Measurements from ENCODE around the gene ACAT2. TPM values are rescaled to one million over a fixed set of nuclear protein-coding genes. Genes with fewer than 3 reads are reported as not detected.
A peak's percentile ranks its signal among the peaks of the same experiment; 100 is the strongest.
"Not testable (repeated sequence)": the region's sequence is repeated elsewhere in the genome, so short reads cannot be mapped to it uniquely, and the experiment has no call there.

The ACAT2 gene
- total RNA-seq, 1 experiment from 2014 or later: 79.7 TPM

DNA sequence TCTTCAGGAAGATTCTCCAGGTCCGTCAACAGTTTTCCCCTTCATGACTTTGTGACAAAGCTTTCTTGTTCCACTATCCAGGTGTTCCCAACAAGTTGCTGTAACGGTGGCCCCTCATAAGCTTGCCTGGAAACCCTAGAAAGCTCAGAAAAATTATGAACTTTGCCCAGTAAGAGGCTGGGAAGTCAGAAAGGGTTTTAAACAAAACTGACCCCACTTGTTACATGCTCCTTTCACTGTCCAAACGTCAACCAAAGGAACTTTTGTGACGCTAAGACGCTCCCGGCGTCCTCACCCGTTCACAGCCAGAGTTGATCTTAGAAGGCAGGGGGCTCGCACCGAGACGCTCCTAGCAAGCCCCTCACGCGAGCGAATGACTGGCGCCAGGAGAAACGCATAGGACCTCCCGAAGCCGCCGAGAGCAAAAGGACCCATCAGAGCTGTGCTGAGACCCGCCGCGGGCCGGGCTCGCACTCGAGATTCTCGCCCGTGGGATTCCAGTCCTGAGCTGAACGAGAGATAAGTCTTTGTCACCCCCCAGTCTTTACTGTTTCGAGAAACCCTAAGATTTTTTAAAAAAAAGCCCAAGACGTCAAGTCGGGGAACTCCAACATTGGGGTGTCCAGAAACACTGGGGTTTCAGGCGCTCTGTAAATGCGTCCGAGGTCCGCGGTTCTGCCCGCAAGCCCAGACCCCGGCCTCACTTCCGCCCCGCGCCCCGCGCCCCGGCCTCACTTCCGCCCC is 544 bp upstream of the ACAT2 start:
- no peak for DNase-seq (ENCODE audit: low spot score)
- in situ Hi-C loops (cut with HindIII; ENCODE audit: low sequenced_read_pairs): no loop called here

DNA sequence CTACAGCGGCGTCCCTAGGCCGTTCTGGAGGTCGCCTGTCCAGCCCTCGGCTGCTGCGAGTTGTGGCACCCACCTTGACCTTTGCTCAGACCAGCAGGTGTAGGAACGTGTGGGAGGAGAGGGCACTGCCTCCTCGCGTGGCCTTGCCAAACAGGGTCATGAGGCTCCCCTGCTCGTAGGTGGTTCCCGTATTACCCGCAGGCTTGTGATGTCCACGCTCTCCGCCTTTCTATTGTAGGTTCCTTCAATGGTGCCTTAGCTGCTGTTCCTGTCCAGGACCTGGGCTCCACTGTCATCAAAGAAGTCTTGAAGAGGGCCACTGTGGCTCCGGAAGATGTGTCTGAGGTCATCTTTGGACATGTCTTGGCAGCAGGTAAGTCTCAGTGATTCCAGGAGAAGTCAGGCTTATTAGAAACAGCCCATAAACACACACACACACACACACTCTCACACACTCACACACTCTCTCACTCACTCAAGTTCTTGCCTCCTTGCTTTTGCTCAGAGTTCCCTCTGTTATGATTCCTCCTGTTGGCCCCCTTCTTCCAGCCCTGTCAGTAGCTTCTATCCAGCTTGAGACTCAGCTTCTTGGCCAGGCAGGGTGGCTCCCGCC is 942 bp downstream of the ACAT2 start:
- DNase-seq (ENCODE audit: low spot score): no peak
- in situ Hi-C loops (cut with HindIII; ENCODE audit: low sequenced_read_pairs): no loop called here

DNA sequence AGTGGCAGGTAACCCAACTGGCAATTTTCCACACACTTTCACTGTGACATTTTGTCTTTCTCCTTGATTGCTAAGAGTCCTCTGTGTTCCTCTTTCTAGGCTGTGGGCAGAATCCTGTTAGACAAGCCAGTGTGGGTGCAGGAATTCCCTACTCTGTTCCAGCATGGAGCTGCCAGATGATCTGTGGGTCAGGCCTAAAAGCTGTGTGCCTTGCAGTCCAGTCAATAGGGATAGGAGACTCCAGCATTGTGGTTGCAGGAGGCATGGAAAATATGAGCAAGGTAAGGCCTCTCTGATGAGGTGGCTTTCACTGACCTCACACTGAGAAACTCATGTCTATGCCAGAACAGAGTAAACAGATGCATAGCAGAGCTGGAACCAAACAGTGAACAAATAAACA is 5.1 kb downstream of the ACAT2 start:
- no peak for DNase-seq (ENCODE audit: low spot score)
- in situ Hi-C loops (cut with HindIII; ENCODE audit: low sequenced_read_pairs): no loop called here

DNA sequence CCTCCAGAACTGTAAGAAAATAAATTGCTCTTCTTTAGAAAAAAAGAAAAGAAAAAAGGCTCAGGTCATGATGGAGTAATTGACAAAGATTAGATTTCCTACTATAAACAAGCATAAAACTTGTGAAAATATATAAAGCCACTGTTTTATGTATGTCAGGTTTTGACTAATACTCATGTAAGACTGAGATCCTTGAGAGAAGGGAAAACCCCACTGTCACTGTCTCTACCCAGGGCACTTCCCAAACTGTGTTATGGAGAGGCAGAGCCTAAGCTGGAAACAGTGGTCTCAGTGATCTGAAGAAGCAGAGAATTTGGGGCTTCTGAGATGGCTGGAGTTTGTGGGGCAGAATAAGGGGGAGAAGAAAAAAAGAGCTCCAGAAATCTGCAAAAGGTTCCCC is 7.6 kb downstream of the ACAT2 start:
- DNase-seq (ENCODE audit: low spot score): no peak
- in situ Hi-C loops (cut with HindIII; ENCODE audit: low sequenced_read_pairs): no loop called here

DNA sequence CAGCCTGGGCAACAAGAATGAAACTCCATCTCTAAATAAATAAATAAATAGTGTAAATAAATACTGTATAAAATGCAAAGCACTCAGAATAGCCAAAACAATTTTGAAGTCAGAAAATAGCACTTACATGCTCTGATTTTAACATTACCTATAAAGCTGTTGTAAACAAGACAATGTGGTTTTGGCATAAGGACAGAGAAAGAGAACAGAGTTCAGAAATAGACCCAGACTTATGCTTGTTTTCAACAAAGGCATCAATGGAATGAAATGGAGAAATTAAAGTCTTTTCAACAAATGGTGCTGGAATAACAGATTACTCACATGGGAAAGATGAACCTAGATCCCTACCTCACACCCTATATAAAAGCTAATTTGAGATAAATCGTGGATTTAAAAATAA is 10.4 kb downstream of the ACAT2 start:
- in situ Hi-C loops (cut with HindIII; ENCODE audit: low sequenced_read_pairs): no loop called here
- DNase-seq (ENCODE audit: low spot score): no peak

DNA sequence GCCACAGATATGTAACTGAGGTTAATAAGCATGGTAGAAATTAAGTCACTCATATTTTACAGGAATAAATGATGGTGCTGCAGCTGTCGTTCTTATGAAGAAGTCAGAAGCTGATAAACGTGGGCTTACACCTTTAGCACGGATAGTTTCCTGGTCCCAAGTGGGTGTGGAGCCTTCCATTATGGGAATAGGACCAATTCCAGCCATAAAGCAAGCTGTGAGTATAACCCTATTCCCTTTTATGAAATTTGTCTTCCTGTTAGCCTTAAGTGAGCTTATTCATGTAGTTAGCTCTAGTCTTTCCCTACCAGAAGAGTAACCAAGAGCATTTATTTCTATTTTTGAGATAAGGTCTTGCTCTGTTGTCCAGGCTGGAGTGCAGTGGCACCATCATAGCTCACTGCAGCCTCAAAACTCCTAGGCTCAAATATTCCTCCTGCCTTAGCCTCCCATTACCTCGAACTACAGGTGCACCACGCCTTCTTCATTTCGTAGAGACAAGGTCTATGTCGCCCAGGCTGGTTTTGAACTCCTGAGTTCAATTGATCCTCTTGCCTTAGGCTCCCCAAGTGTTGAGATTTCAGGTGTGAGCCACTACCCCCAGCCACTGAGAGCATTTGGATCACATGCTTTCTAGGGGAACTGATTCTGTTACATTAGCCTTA is 15.5 kb downstream of the ACAT2 start:
- in situ Hi-C loops (cut with HindIII; ENCODE audit: low sequenced_read_pairs): no loop called here
- no peak for DNase-seq (ENCODE audit: low spot score)

DNA sequence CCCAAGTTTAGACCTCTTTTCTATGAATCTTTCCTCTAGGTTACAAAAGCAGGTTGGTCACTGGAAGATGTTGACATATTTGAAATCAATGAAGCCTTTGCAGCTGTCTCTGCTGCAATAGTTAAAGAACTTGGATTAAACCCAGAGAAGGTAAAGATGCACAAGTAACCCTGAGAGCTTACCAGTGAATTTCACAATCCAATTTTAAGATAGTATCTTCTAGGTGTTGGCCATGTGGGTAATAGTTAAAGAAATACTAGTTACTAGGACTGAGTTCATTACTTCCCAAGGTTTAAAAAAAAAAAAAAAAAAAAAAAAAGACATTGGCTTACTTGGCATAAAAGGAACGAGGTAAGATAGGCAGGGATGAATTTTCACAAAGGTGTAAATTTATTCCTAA is 16.3 kb downstream of the ACAT2 start:
- DNase-seq (ENCODE audit: low spot score): no peak
- in situ Hi-C loops (cut with HindIII; ENCODE audit: low sequenced_read_pairs): no loop called here

DNA sequence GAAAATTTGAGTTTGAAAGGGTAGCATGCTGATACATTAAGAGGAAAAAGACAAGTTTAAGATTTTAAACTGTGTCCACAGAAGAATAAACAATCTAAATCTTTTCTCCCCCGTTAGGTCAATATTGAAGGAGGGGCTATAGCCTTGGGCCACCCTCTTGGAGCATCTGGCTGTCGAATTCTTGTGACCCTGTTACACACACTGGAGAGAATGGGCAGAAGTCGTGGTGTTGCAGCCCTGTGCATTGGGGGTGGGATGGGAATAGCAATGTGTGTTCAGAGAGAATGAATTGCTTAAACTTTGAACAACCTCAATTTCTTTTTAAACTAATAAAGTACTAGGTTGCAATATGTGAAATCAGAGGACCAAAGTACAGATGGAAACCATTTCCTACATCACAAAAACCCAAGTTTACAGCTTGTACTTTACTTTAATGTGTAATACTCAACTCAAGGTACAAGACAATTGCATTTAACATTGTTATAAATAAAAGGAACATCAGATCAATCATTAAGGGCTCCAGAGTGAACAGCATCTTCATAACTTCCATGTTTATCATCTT is 16.8 kb downstream of the ACAT2 start:
- DNase-seq (ENCODE audit: low spot score): no peak
- in situ Hi-C loops (cut with HindIII; ENCODE audit: low sequenced_read_pairs): no loop called here

DNA sequence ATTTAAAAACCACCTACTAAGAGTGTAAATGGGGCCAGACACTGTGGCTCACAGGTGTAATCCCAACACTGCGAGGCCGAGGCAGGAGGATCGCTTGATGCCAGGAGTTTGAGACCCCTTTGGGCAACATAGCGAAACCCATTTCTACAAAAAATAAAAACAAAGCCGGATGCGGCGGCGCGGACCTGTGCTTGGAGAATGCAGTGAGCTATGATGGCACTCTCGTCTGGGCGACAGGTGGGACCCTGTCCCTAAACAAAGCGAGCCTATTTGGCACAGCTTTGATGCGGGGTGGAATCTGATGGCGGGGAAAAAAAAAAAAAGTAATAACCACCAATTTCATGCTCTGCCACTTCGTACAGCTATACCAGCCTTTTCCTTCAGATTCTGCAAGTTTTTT is 26.4 kb downstream of the ACAT2 start:
- DNase-seq (ENCODE audit: low spot score): no peak
- in situ Hi-C loops (cut with HindIII; ENCODE audit: low sequenced_read_pairs): no loop called here

DNA sequence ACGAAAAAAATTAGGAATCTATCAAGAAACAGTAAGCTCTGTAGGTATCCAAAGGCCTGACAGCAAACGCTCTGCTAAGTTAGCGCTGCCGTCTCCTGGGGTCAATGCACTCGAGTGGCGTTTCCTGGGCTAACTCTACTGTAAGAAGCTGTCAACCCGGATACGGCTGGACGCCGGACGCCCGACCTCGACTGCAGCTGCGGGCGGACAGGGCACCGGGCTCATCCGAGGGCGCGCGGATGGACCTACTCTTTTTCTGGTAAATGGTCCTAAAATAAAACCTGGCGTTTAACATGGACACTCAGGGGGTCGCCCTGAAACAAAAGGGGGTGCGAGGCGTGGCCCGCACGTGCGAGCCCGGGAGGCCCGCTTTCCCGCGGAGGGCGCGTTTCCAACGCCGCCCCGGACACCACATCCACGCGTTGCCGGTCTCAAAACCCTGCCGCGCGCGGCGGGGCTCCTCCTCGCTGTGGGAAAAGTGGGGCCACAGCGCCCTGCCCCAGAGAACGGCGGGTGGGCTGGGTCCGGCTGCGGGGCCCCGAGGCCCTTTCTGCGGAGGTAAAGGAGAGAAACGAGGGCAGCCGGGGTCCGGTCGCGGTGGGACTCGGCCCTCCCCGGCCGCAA is 27.0 kb downstream of the ACAT2 start:
- DNase-seq (ENCODE audit: low spot score): no peak
- in situ Hi-C loops (cut with HindIII; ENCODE audit: low sequenced_read_pairs): no loop called here

DNA sequence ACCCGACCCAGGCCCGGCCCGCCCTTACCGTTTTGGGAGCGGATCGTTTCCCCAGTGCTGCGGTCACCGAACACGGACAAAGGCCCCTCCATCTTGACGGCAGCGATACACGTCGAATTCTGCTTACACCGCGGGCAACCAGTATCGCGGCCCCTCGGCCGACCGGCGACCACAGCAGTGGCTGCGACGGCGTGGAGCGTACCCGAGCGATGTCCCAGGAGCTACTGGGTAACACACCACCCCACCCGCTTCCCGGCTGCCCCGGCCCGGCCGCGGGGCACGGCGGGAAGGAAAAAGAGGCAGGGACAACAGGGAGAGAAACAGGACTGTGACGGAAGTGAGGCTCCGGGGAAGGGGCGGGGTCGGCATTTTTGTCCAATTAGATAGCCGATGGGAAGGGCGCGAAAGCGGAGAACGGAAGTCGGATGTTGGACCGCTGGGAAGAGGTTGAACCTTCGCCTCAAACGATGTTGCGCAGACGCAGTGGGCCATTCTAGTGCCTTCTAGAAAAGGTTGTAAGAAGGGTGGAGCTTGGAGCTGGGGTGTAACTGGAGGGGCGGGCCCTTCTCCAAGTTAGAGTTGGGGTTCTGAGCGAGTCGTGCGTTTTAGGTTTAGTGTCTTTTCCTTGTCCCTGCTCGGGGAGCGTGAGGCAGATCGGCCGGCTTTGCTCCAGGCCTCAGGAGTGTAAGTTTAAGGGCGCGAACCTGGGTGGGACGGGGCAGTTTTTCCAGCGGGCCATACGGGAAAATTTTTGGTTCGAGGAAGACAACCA is 27.7 kb downstream of the ACAT2 start, which contains the start of gene TCP1:
Gene TCP1 (minus strand): TSS at position 226 of the 772 bp plus-strand sequence. CDS start 134 bp downstream, at position 92.
- in situ Hi-C loops (cut with HindIII; ENCODE audit: low sequenced_read_pairs): no loop called here
- DNase-seq (ENCODE audit: low spot score): peak; percentile 99

DNA sequence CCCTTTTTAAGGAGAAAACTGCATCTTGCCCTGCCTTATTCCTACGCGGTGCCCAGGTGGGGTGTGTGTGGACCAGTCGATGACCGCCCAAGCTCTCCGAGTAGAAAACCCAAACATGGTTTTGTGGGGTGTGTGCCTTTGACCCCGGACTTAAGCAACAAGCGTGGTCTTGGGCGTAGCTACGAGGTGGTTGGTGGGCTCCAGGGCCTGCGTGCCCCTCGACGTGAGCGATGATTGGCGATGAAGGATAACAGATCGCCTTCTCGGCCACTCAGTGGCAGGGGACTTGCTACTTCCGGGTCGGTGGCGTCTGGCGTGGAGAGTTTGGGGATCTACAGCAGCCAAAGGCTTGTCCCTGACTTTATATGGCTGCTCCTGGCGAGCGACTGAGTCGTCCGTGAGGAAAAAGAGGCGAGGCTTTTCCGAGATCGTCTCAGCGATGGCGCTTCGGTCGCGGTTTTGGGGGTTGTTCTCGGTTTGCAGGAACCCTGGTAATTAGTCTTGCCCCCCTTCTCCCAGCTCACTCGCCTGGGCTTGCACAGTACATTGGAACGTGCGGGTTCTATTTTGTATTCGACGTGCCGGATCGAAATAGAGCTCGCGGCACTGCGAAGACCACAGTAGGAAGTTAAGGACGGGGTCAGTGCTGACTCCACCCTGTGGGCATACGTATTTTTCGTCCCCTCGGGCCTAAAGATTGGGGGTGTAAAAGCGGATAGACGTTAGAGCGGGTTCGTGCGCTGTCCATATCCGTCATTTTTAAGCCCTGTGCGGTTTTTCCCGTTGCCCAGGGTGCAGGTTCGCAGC is 28.5 kb downstream of the ACAT2 start, which contains the start of gene MRPL18:
Gene MRPL18 (plus strand): TSS at position 319 of the 807 bp plus-strand sequence. CDS start 121 bp downstream, at position 440.
- in situ Hi-C loops (cut with HindIII; ENCODE audit: low sequenced_read_pairs): no loop called here
- peak; percentile 99 for DNase-seq (ENCODE audit: low spot score)

DNA sequence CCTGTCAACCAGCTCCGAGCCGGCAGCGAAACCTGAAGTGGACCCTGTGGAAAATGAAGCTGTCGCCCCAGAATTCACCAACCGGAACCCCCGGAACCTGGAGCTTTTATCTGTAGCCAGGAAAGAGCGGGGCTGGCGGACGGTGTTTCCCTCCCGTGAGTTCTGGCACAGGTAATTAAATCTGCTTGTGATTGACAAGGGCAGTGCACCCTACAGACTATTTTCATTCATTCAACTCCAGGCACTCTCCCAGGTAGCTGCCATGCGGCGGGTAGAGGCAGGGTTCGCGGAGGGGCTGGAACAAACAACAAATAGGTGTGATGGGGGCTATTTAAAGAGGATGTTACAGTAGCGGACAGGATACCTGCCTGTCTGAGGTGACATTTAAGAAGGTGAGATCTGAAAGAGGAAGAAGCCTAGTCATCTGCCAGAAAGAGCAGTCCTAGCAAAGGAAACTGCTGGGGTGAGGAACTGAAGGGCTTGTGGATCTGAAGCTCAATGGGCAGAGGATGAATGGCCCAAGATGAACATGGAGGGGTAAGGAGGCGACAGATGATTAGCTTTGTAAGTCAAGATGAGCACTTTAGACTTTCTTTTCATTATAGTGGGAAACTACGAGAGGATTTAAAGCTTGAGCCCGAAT is 29.2 kb downstream of the ACAT2 start:
- peak; percentile 7 for DNase-seq (ENCODE audit: low spot score)
- in situ Hi-C loops (cut with HindIII; ENCODE audit: low sequenced_read_pairs): no loop called here

DNA sequence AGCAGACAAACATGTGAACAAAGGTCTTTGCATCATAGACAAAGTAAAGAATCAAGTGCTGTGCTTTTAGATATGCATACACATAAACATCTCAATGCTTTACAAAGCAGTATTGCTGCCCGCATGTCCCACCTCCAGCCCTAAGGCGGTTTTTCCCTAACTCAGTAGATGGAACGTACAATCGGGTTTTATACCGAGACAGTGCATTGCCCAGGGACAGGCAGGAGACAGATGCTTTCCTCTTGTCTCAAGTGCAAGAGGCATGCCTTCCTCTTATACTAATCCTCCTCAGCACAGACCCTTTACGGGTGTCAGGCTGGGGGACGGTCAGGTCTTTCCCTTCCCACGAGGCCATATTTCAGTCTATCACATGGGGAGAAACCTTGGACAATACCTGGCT is 33.1 kb downstream of the ACAT2 start:
- DNase-seq (ENCODE audit: low spot score); in situ Hi-C loops (cut with HindIII; ENCODE audit: low sequenced_read_pairs): not testable (repeated sequence)

DNA sequence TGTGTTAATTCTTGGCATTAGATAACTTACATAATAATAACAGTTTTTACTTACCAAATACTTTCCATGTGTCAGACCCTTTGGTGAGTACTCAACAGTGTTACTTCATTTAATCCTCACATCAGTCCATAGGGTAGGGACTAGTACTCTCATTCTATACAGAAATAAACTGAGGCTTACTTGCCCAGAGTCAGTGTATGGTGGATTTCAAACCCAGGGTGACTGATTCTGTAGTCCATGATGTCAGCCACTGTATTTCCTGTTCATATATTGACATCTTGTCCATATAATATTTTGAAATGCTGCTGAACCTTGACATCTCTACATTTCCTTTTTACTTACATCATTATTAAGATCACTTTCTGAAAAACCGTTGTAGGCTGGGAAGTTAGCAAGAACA is 35.7 kb downstream of the ACAT2 start:
- DNase-seq (ENCODE audit: low spot score): no peak
- in situ Hi-C loops (cut with HindIII; ENCODE audit: low sequenced_read_pairs): no loop called here

DNA sequence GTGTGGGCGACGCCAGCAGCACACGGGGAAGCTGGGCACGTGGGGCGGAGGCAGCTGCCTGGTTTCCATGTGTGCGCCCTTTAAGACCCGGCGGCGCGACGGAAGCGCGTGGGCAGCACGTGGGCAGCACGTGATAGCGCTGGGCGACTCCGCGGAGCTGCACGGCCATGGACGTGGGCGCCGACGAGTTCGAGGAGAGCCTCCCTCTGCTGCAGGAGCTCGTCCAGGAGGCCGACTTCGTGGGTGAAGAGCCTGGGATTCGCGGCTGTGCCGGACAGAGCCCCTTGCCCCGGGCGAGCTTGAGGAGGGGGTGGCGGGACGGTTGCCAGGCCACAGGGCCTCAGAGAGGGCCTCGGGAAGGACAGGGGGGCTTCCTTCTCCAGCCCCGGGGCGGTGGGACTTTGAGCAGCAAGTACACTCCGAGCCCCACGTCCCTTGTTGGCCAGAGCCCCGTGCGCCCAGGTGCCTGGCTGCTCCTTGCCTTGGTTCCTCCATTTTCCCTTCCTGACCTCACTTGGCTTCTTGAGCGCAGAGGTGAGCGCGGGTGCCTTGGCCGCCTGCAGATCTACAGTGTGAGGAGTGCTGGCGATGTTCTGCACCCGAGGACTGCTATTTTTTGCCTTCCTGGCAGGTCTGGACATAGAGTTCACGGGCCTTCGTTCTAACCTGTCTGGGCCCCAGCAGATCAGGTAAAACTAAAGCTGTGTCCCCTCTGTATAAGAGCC is 38.5 kb downstream of the ACAT2 start, which contains the start of gene PNLDC1:
Gene PNLDC1 (plus strand): TSS at position 136 of the 725 bp plus-strand sequence. CDS start 32 bp downstream, at position 168.
- in situ Hi-C loops (cut with HindIII; ENCODE audit: low sequenced_read_pairs): no loop called here
- no peak for DNase-seq (ENCODE audit: low spot score)

DNA sequence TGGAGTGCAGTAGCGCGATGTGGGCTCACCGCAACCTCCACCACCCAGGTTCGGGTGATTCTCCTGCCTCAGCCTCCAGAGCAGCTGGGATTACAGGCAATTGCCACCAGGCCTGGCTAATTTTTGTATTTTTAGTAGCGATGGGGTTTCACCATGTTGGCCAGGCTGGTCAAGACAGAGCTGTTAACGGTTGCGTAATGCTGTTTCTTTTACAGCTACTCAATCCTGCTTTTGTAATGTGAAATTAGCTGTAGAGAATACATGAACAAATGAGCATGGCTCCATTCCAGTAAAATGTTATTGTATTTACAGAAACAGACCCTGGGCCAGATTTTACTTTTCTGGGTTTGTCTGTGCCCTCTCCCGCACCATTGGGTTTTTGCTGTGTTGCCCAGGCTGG is 40.1 kb downstream of the ACAT2 start:
- no peak for DNase-seq (ENCODE audit: low spot score)
- in situ Hi-C loops (cut with HindIII; ENCODE audit: low sequenced_read_pairs): no loop called here

All from G401 (cell line).